G401 (cell line): ENCODE data around the gene RNF125. TPM values are rescaled to one million over a fixed set of nuclear protein-coding genes. Genes with fewer than 3 reads are reported as not detected.

ENCODE experiments used
- total RNA-seq: library from RNA; depleted of rRNA; stranded (reverse); fragments of >200 nt; shearing (Covaris generic); gene quantifications from 2 replicates; pipeline ENCODE4 v1.2.3, GENCODE V29; 2014; rRNA removed

Gene RNF125
- total RNA-seq, 1 experiment from 2014 or later = 2.4 TPM

Other genes with a start within 250 kb of the RNF125 start
- gene TRAPPC8, start 75.7 kb upstream of the RNF125 start, total RNA-seq = 35.2 and 65.8 TPM in 2 replicates
- gene RNF138, start 73.0 kb downstream of the RNF125 start, total RNA-seq = 53.8 and 94.9 TPM in 2 replicates
- gene MEP1B, start 171.2 kb downstream of the RNF125 start, total RNA-seq = not detected in 2 replicates